HepG2 (cell line): ENCODE data around the gene TECPR1. TPM values are rescaled to one million over a fixed set of nuclear protein-coding genes. Genes with fewer than 3 reads are reported as not detected.

ENCODE experiments used
- ATF7-NPFF ChIP-seq: sonication (generic); formaldehyde crosslinking; IDR thresholded peaks from 2 replicates; pipeline ENCODE4 v1.8.1; 2023; ENCODE audit warnings: mild to moderate bottlenecking, low read depth, missing genetic modification reagents, moderate library complexity
- CBX2 ChIP-seq, 2 experiments: fragments of 200-600 bp in 1 of 2; sonication (generic); formaldehyde crosslinking in 1 of 2; IDR thresholded peaks; 2 replicates each; pipeline versions ENCODE4 v1.7.0 to v1.8.1; 2018 to 2022; ENCODE audit warnings: low read depth in 2 of 2, low read length in 1 of 2, mild to moderate bottlenecking in 1 of 2, missing genetic modification reagents in 1 of 2
- FOSL2 ChIP-seq: sonication (generic); formaldehyde crosslinking; IDR thresholded peaks from 2 replicates; pipeline ENCODE4 v1.4.0; 2020; ENCODE audit warnings: missing genetic modification reagents
- FOXA3 ChIP-seq: IDR thresholded peaks from 2 replicates; pipeline ENCODE4 v1.6.1; 2016; ENCODE audit warnings: missing genetic modification reagents, missing compliant biosample characterization
- KAT8 ChIP-seq: IDR thresholded peaks from 2 replicates; pipeline ENCODE4 v1.6.1; 2016; ENCODE audit warnings: missing genetic modification reagents, missing compliant biosample characterization
- KDM5B ChIP-seq: sonication (generic); formaldehyde crosslinking; IDR thresholded peaks from 2 replicates; pipeline ENCODE4 v1.4.0; 2020; ENCODE audit warnings: missing genetic modification reagents, mild to moderate bottlenecking, borderline replicate concordance
- KLF11 ChIP-seq: IDR thresholded peaks from 2 replicates; pipeline ENCODE4 v1.6.1; 2016; ENCODE audit warnings: missing compliant biosample characterization
- MIER2 ChIP-seq: IDR thresholded peaks from 2 replicates; pipeline ENCODE4 v1.6.1; 2016; ENCODE audit warnings: missing biosample characterization, missing genetic modification reagents
- MXI1 ChIP-seq: IDR thresholded peaks from 3 replicates; pipeline ENCODE4 v1.6.1; 2012; ENCODE audit warnings: low read depth, low read length, inconsistent platforms, borderline replicate concordance
- NR2C2 ChIP-seq: sonication (generic); formaldehyde crosslinking; IDR thresholded peaks from 2 replicates; pipeline ENCODE4 v1.4.0; 2020; ENCODE audit warnings: missing genetic modification reagents, mild to moderate bottlenecking, moderate library complexity, borderline replicate concordance
- NR2F1 ChIP-seq, 2 experiments: fragments of 450-650 bp in 1 of 2; formaldehyde crosslinking in 1 of 2; IDR thresholded peaks; 2 replicates each; pipeline versions ENCODE4 v1.5.0 to v1.6.1; 2016 to 2020; ENCODE audit warnings: mild to moderate bottlenecking in 1 of 2, missing compliant biosample characterization in 1 of 2, missing genetic modification reagents in 1 of 2, moderate library complexity in 1 of 2
- POLR2AphosphoS2 ChIP-seq: IDR thresholded peaks from 2 replicates; pipeline ENCODE4 v1.6.1; 2011; ENCODE audit warnings: low read depth, low read length, improper control_type of control experiment
- SNAI1 ChIP-seq: sonication (generic); formaldehyde crosslinking; IDR thresholded peaks from 2 replicates; pipeline ENCODE4 v1.5.0; 2020; ENCODE audit warnings: mild to moderate bottlenecking, missing genetic modification reagents, borderline replicate concordance
- YEATS2 ChIP-seq: sonication (generic); formaldehyde crosslinking; IDR thresholded peaks from 2 replicates; pipeline ENCODE4 v1.4.0; 2020; ENCODE audit warnings: missing genetic modification reagents, borderline replicate concordance
- ZNF121 ChIP-seq: sonication (generic); formaldehyde crosslinking; IDR thresholded peaks from 2 replicates; pipeline ENCODE4 v1.5.0; 2020; ENCODE audit warnings: mild to moderate bottlenecking, missing genetic modification reagents
- ZNF589 ChIP-seq: sonication (generic); formaldehyde crosslinking; conservative IDR thresholded peaks from 2 replicates; pipeline ENCODE4 v1.8.0; 2022; ENCODE audit warnings: mild to moderate bottlenecking, moderate library complexity, missing genetic modification reagents
- ZNF607 ChIP-seq: sonication (generic); formaldehyde crosslinking; IDR thresholded peaks from 2 replicates; pipeline ENCODE4 v1.5.1; 2020; ENCODE audit warnings: missing genetic modification reagents, mild to moderate bottlenecking, borderline replicate concordance
- ZNF614 ChIP-seq: IDR thresholded peaks from 2 replicates; pipeline ENCODE4 v1.6.1; 2018; ENCODE audit warnings: missing biosample characterization, missing genetic modification reagents, inconsistent platforms, borderline replicate concordance
- ZNF674 ChIP-seq: sonication (generic); formaldehyde crosslinking; IDR thresholded peaks from 2 replicates; pipeline ENCODE4 v1.5.0; 2020; ENCODE audit warnings: low read depth, mild to moderate bottlenecking, missing genetic modification reagents
- ZNF879 ChIP-seq: sonication (generic); formaldehyde crosslinking; IDR thresholded peaks from 2 replicates; pipeline ENCODE4 v1.8.1; 2023; ENCODE audit warnings: missing genetic modification reagents
- polyA plus RNA-seq, 8 experiments: library from polyadenylated mRNA; depleted of rRNA in 3 of 8; stranded (reverse) in 7 of 8; unstranded in 1 of 8; fragments of >200 nt; fragmentation: Illumina TruSeq in 4 of 8; extraction: Trizol in 4 of 8; gene quantifications; 2 replicates each; pipeline versions ENCODE4 v1.2.1 to v1.2.3, GENCODE V29; 2011 to 2016; ENCODE audit warnings: low read depth in 4 of 8, missing spikeins in 1 of 8, mixed read lengths in 1 of 8; ENCODE audit not compliant: insufficient read depth in 1 of 8
- total RNA-seq, 5 experiments: library from RNA; depleted of rRNA; stranded (reverse); fragments of >200 nt; fragmentation: Illumina TruSeq; extraction: Trizol; gene quantifications; 2 replicates each; pipeline ENCODE4 v1.2.3, GENCODE V29; 2016; ENCODE audit warnings: low read depth in 1 of 5
- TF ChIP-seq, protein P1 (sequence below): IDR thresholded peaks from 2 replicates; pipeline ENCODE4 v1.6.1; 2016; ENCODE audit warnings: low read depth, control low read depth
- TF ChIP-seq, protein P2 (sequence below): IDR thresholded peaks from 2 replicates; pipeline ENCODE4 v1.6.1; 2016; ENCODE audit warnings: mild to moderate bottlenecking
- TF ChIP-seq, protein P3 (sequence below): sonication (generic); formaldehyde crosslinking; conservative IDR thresholded peaks from 2 replicates; pipeline ENCODE4 v1.8.0; 2022; ENCODE audit warnings: mild to moderate bottlenecking, moderate library complexity, missing genetic modification reagents
- TF ChIP-seq, protein P4 (sequence below): sonication (generic); formaldehyde crosslinking; IDR thresholded peaks from 2 replicates; pipeline ENCODE4 v1.5.1; 2020; ENCODE audit warnings: missing genetic modification reagents, mild to moderate bottlenecking, borderline replicate concordance

TECPR1 gene
- total and polyA plus RNA-seq, 2 of the 13 experiments (the other 11 are each of a cell fraction or from before 2014, with no cell fraction given): 2.3 to 6.3 TPM

DNA sequence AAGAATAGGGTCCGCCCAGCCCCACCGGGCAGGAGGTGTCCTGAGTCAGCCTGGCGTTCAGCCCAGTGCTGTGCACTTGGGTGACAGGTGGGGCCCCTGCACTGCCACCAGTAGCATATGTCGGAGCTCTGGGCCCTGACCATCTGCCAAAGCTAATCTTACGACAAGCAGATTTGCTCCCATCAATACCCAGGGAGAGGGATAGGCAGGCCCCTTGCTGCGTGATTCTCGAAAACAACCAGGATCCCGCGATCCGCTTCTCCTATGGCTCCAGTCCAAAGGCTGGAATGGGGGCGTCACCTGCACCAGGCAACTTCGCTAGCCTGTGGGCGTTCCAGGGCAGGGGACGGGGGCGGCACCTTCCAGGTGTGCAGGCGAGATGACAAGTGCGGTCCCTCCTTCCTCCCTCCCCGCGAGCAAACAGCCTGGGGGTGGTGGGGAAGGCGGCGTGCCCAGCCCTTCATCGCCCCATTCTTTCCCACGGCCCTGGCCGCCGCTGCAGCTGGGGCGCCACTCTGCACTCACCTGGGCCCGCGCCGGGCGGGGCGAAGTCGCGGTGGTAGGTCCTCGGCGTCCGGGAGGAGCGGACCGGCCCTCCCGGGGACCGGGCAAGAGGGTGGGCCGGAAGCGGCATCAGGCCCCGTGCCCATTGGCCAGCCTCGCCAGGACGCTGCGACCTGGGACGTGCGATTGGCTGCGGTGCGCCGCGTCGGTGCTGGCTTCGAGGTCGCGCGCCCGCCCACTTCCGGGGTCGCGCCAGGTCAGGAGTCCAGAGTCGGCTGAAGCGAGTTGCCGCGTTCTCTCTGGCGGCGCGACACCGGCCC lies at the start of gene TECPR1 (continued):
- TF ChIP-seq, protein P1, sequence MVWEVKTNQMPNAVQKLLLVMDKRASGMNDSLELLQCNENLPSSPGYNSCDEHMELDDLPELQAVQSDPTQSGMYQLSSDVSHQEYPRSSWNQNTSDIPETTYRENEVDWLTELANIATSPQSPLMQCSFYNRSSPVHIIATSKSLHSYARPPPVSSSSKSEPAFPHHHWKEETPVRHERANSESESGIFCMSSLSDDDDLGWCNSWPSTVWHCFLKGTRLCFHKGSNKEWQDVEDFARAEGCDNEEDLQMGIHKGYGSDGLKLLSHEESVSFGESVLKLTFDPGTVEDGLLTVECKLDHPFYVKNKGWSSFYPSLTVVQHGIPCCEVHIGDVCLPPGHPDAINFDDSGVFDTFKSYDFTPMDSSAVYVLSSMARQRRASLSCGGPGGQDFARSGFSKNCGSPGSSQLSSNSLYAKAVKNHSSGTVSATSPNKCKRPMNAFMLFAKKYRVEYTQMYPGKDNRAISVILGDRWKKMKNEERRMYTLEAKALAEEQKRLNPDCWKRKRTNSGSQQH (CRISPR knock-in tag): peak; percentile 66
- TF ChIP-seq NR2F1 (CRISPR knock-in tag; IDR thresholded peaks at IDR 0.05) (peak; percentile 85 to 95), ZNF607 (no peak; the same call in 1 of the 2 replicates), ZNF879 (no peak), KLF11 (CRISPR knock-in tag) (peak; percentile 86; the same call in 1 of the 2 replicates), FOXA3 (CRISPR knock-in tag) (0 out of 2 replicates have a peak, but pooled peaks have one; percentile 6), NR2C2 (CRISPR knock-in tag) (peak; percentile 99), MXI1 (peak; percentile 39; the same call in 1 of the 3 replicates), ZNF589 (CRISPR knock-in tag) (no peak), CBX2 (IDR thresholded peaks at IDR 0.05; ENCODE audit: low read depth, low read length) (no peak), CBX2 (CRISPR knock-in tag; IDR thresholded peaks at IDR 0.05; ENCODE audit: low read depth) (no peak), SNAI1 (CRISPR knock-in tag) (peak; percentile 66; the same call in 1 of the 2 replicates), FOSL2 (CRISPR knock-in tag) (no peak), MIER2 (CRISPR knock-in tag) (0 out of 2 replicates have a peak, but pooled peaks have one; percentile 21), YEATS2 (peak; percentile 56; the same call in 1 of the 2 replicates), POLR2AphosphoS2 (no peak), ZNF121 (CRISPR knock-in tag) (no peak), ZNF674 (CRISPR knock-in tag) (no peak), ZNF614 (CRISPR knock-in tag) (peak; percentile 35; the same call in 1 of the 2 replicates), KDM5B (peak; percentile 90), KAT8 (CRISPR knock-in tag) (peak; percentile 92), ATF7-NPFF (peak; percentile 70; the same call in 1 of the 2 replicates)
- TF ChIP-seq, protein P2, sequence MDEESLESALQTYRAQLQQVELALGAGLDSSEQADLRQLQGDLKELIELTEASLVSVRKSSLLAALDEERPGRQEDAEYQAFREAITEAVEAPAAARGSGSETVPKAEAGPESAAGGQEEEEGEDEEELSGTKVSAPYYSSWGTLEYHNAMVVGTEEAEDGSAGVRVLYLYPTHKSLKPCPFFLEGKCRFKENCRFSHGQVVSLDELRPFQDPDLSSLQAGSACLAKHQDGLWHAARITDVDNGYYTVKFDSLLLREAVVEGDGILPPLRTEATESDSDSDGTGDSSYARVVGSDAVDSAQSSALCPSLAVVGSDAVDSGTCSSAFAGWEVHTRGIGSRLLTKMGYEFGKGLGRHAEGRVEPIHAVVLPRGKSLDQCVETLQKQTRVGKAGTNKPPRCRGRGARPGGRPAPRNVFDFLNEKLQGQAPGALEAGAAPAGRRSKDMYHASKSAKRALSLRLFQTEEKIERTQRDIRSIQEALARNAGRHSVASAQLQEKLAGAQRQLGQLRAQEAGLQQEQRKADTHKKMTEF: peak; percentile 77; the same call in 1 of the 2 replicates
- TF ChIP-seq, protein P3, sequence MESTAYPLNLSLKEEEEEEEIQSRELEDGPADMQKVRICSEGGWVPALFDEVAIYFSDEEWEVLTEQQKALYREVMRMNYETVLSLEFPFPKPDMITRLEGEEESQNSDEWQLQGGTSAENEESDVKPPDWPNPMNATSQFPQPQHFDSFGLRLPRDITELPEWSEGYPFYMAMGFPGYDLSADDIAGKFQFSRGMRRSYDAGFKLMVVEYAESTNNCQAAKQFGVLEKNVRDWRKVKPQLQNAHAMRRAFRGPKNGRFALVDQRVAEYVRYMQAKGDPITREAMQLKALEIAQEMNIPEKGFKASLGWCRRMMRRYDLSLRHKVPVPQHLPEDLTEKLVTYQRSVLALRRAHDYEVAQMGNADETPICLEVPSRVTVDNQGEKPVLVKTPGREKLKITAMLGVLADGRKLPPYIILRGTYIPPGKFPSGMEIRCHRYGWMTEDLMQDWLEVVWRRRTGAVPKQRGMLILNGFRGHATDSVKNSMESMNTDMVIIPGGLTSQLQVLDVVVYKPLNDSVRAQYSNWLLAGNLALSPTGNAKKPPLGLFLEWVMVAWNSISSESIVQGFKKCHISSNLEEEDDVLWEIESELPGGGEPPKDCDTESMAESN (CRISPR knock-in tag): no peak
- TF ChIP-seq, protein P4, sequence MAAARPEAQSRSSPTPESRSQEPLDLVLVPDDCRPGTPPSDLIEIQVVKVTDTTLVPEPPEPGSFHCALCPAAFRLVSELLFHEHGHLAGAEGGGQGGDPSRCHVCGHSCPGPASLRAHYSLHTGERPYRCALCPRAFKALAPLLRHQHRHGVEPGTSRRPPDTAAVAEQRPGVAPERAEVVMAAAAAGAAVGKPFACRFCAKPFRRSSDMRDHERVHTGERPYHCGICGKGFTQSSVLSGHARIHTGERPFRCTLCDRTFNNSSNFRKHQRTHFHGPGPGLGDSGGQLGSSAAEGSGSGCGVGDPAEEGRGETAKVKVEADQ: 0 out of 2 replicates have a peak, but pooled peaks have one; percentile 51
